NCI-H187 treated with DMSO at 0.1 percent for 48 hours (cell line): Measurements from ENCODE around the gene SPON2.

Source experiments
- DNase-seq: peaks from one replicate; lab custom pipeline; 2025; lab: John Stamatoyannopoulos, UW

The SPON2 gene

GRCh38 chr4:1195109-1195671 lies 22.8 kb upstream of the SPON2 start:
- DNase-seq = no peak

- DNase-seq = no peak
These were observed 21.9 kb upstream of the SPON2 start for GRCh38 chr4:1194010-1194900.

- no peak for DNase-seq
These were observed 21.0 kb upstream of the SPON2 start for GRCh38 chr4:1193206-1194009.

GRCh38 chr4:1192493-1193205 lies 20.3 kb upstream of the SPON2 start:
- no peak for DNase-seq

GRCh38 chr4:1192091-1192492 lies 19.7 kb upstream of the SPON2 start:
- no peak for DNase-seq

- DNase-seq = no peak
These were observed 19.2 kb upstream of the SPON2 start for GRCh38 chr4:1191621-1192020.

GRCh38 chr4:1187182-1187581 lies 14.8 kb upstream of the SPON2 start:
- no peak for DNase-seq

- DNase-seq = no peak
These were observed 11.8 kb upstream of the SPON2 start for GRCh38 chr4:1183985-1184773.

- no peak for DNase-seq
These were observed 9.9 kb upstream of the SPON2 start for GRCh38 chr4:1182313-1182712.

GRCh38 chr4:1180663-1181062 lies 8.3 kb upstream of the SPON2 start:
- no peak for DNase-seq

GRCh38 chr4:1179976-1180375 lies 7.6 kb upstream of the SPON2 start:
- no peak for DNase-seq

GRCh38 chr4:1179089-1179441 lies 6.7 kb upstream of the SPON2 start:
- no peak for DNase-seq

GRCh38 chr4:1178300-1179088 lies 6.1 kb upstream of the SPON2 start:
- no peak for DNase-seq

- DNase-seq = no peak
These were observed 5.1 kb upstream of the SPON2 start for GRCh38 chr4:1177274-1178141.

GRCh38 chr4:1176398-1177273 lies 4.3 kb upstream of the SPON2 start:
- no peak for DNase-seq

- DNase-seq = no peak
These were observed 3.3 kb upstream of the SPON2 start for GRCh38 chr4:1175635-1176229.

- DNase-seq = no peak
These were observed 2.7 kb upstream of the SPON2 start for GRCh38 chr4:1174941-1175634.
